Chondrocyte (in vitro differentiated cells): Measurements from ENCODE around the gene TLK1. TPM values are rescaled to one million over a fixed set of nuclear protein-coding genes. Genes with fewer than 3 reads are reported as not detected.

Experiments used
- DNase-seq: peaks from one replicate; pipeline ENCODE4 v3.0.0; 2021; ENCODE audit warnings: mixed read lengths, low spot score
- H3K27ac Mint-ChIP-seq: one replicate; pipeline ENCODE4 v1.8.0; 2021; ENCODE audit warnings: mild to moderate bottlenecking, moderate library complexity, mixed read lengths; ENCODE audit not compliant: unreplicated experiment
- H3K27me3 Mint-ChIP-seq: 2 replicates; pipeline ENCODE4 v1.8.0; 2021; ENCODE audit warnings: low read depth, mixed read lengths
- H3K36me3 Mint-ChIP-seq: 2 replicates; pipeline ENCODE4 v1.8.0; 2021; ENCODE audit warnings: low read depth, mixed read lengths
- H3K4me1 Mint-ChIP-seq: 2 replicates; pipeline ENCODE4 v1.8.0; 2021; ENCODE audit warnings: low read depth, mild to moderate bottlenecking, mixed read lengths
- H3K4me3 Mint-ChIP-seq: one replicate; pipeline ENCODE4 v1.8.0; 2021; ENCODE audit warnings: mild to moderate bottlenecking, moderate library complexity, mixed read lengths; ENCODE audit not compliant: unreplicated experiment
- H3K9me3 Mint-ChIP-seq: 2 replicates; pipeline ENCODE4 v1.8.0; 2021; ENCODE audit warnings: low read depth, mixed read lengths
- CTCF ChIP-seq: fragments of 200-600 bp; sonication (generic); IDR thresholded peaks from 2 replicates; pipeline ENCODE4 v1.5.0; 2021; ENCODE audit warnings: antibody characterized with exemption, mild to moderate bottlenecking, moderate library complexity
- total RNA-seq: library from RNA; stranded (reverse); gene quantifications from 3 replicates; pipeline ENCODE4 v1.2.1, GENCODE V29; 2021

Gene TLK1
- total RNA-seq, 1 donor from 2014 or later = 64.1 TPM

GRCh38 chr2:171132086-171132485 lies 28.6 kb downstream of the TLK1 start:
- no peak for TF ChIP-seq CTCF
- no peak overlapping the region for H3K27ac Mint-ChIP-seq
- no peaks in the 10 kb centered on the region for H3K36me3 Mint-ChIP-seq
- H3K4me1 Mint-ChIP-seq = peaks cover 55% of the 10 kb centered on the region
- no peaks in the 10 kb centered on the region for H3K27me3 Mint-ChIP-seq
- H3K9me3 Mint-ChIP-seq = no peaks in the 10 kb centered on the region
- no peak for DNase-seq
- no peak overlapping the region for H3K4me3 Mint-ChIP-seq

- TF ChIP-seq CTCF = no peak
- Mint-ChIP-seq H3K27me3 (no peaks in the 10 kb centered on the region), H3K27ac (no peak overlapping the region), H3K36me3 (no peaks in the 10 kb centered on the region), H3K4me1 (peaks cover 42% of the 10 kb centered on the region), H3K9me3 (no peaks in the 10 kb centered on the region), H3K4me3 (no peak overlapping the region)
- no peak for DNase-seq
Observed at GRCh38 chr2:171128461-171128860, 32.2 kb downstream of the TLK1 start.

- DNase-seq = no peak
- Mint-ChIP-seq H3K36me3 (no peaks in the 10 kb centered on the region), H3K27me3 (no peaks in the 10 kb centered on the region), H3K27ac (no peak overlapping the region), H3K4me3 (no peak overlapping the region), H3K9me3 (no peaks in the 10 kb centered on the region), H3K4me1 (peaks cover 22% of the 10 kb centered on the region)
- no peak for TF ChIP-seq CTCF
Observed at GRCh38 chr2:171124541-171124940, 36.2 kb downstream of the TLK1 start.

- Mint-ChIP-seq H3K36me3 (peaks cover 7% of the 10 kb centered on the region), H3K27me3 (no peaks in the 10 kb centered on the region), H3K9me3 (peaks cover 7% of the 10 kb centered on the region), H3K4me3 (no peak overlapping the region), H3K4me1 (peaks cover 14% of the 10 kb centered on the region), H3K27ac (no peak overlapping the region)
- no peak for DNase-seq
- TF ChIP-seq CTCF = no peak
Observed at GRCh38 chr2:171109571-171109970, 51.1 kb downstream of the TLK1 start.

GRCh38 chr2:171109020-171109419 lies 51.7 kb downstream of the TLK1 start:
- Mint-ChIP-seq H3K4me3 (no peak overlapping the region), H3K9me3 (peaks cover 7% of the 10 kb centered on the region), H3K27ac (no peak overlapping the region), H3K36me3 (peaks cover 6% of the 10 kb centered on the region), H3K27me3 (no peaks in the 10 kb centered on the region), H3K4me1 (peaks cover 20% of the 10 kb centered on the region)
- DNase-seq = no peak
- no peak for TF ChIP-seq CTCF
